Esophagus squamous epithelium (tissue), 5 donors: ENCODE data around the gene WRAP53. TPM values are rescaled to one million over a fixed set of nuclear protein-coding genes. Genes with fewer than 3 reads are reported as not detected.

Experiments used
- DNase-seq: peaks from one replicate; lab custom pipeline; 2025; lab: John Stamatoyannopoulos, UW
- H3K27ac ChIP-seq, 4 donors: fragments of 200-600 bp; sonication (generic); one replicate each; pipeline ENCODE4 v1.5.1; 2016 to 2019; ENCODE audit warnings: mild to moderate bottlenecking in 1 of 4
- H3K27me3 ChIP-seq, 4 donors: fragments of 200-600 bp; sonication (generic); 1 replicate in 3 of 4; 2 replicates in 1 of 4; pipeline versions ENCODE4 v1.5.1 to v1.6.0; 2017 to 2021; ENCODE audit warnings: antibody characterized with exemption in 1 of 4
- H3K36me3 ChIP-seq, 3 donors: fragments of 200-600 bp; sonication (generic); one replicate each; pipeline ENCODE4 v1.5.1; 2016 to 2019
- H3K4me1 ChIP-seq, 3 donors: fragments of 200-600 bp; sonication (generic); one replicate each; pipeline ENCODE4 v1.5.1; 2017 to 2019
- H3K4me3 ChIP-seq, 4 donors: fragments of 200-600 bp; sonication (generic); 1 replicate in 3 of 4; 2 replicates in 1 of 4; pipeline ENCODE4 v1.5.1; 2016 to 2019; ENCODE audit warnings: mild to moderate bottlenecking in 2 of 4, moderate library complexity in 1 of 4
- H3K9me3 ChIP-seq, 3 donors: fragments of 200-600 bp; sonication (generic); one replicate each; pipeline ENCODE4 v1.5.1; 2016 to 2019
- CTCF ChIP-seq, 6 experiments: fragments of 450-650 bp in 4 of 6; fragments of 200-600 bp in 2 of 6; sonication (generic) in 2 of 6; IDR thresholded peaks; one replicate each; pipeline ENCODE4 v1.5.1; 2016 to 2019; ENCODE audit warnings: antibody characterized with exemption in 6 of 6, mild to moderate bottlenecking in 4 of 6, moderate library complexity in 4 of 6
- POLR2A ChIP-seq, 4 donors: fragments of 450-650 bp; IDR thresholded peaks; one replicate each; pipeline ENCODE4 v1.6.1; 2017; ENCODE audit warnings: antibody characterized with exemption in 4 of 4, mild to moderate bottlenecking in 4 of 4, moderate library complexity in 3 of 4
- WGBS, 2 donors: methylation state at CpG; one replicate each; pipeline ENCODE4 v1.1.5; 2018; 5-methylcytosine and 5-hydroxymethylcytosine counted together
- intact Hi-C: fragments of 100-400 bp; cut with DNase I; formaldehyde crosslinking; loops from one replicate; pipeline ENCODE4 v1.15.0; 2022
- total RNA-seq, 4 donors: library from RNA; depleted of rRNA; stranded (reverse); fragments of >200 nt; gene quantifications; one replicate each; pipeline ENCODE4 v1.1.0, GENCODE V29; 2016
- donor health status: DM: yes; HTN: yes; CAD: no.

The WRAP53 gene
- total RNA-seq, 4 donors from 2014 or later: 3.5 to 6.0 (median 3.8) TPM

GRCh38 chr17:7677388-7678067, 10.7 kb upstream of the WRAP53 start:
- H3K9me3 ChIP-seq: peaks cover 0 to 9% (median 7%) of the 10 kb centered on the region in 3 donors
- no peak for TF ChIP-seq CTCF (IDR thresholded peaks at IDR 0.05)
- no peak for TF ChIP-seq POLR2A (IDR thresholded peaks at IDR 0.05)
- intact Hi-C loops: no loop called here
- H3K4me3 ChIP-seq: no peak overlapping the region
- DNase-seq: no peak
- WGBS, 2 donors: 77 to 83% methylated on average over 10 of the region's 10 CpGs
- no peak overlapping the region for H3K27ac ChIP-seq
- no peaks in the 10 kb centered on the region for H3K4me1 ChIP-seq
- H3K36me3 ChIP-seq: peaks cover 18 to 41% (median 37%) of the 10 kb centered on the region in 3 donors
- no peaks in the 10 kb centered on the region for H3K27me3 ChIP-seq

GRCh38 chr17:7684851-7685532, 3.3 kb upstream of the WRAP53 start:
- peaks cover 0 to under 1% (median 0%) of the 10 kb centered on the region in 3 donors for H3K36me3 ChIP-seq
- H3K4me3 ChIP-seq: peak overlapping the region; percentile 63 to 87 (median 78)
- peaks cover 9 to 45% (median 24%) of the 10 kb centered on the region in 3 donors for H3K4me1 ChIP-seq
- intact Hi-C loops: loop anchor here (5.0 kb wide), 1 partner anchor 93 kb away; the partner anchor contains the start of gene SOX15
- DNase-seq: no peak
- WGBS, 2 donors: 32 to 33% methylated on average over 15 of the region's 15 CpGs
- H3K27ac ChIP-seq: peak overlapping the region; percentile 93 to 97 (median 94)
- no peaks in the 10 kb centered on the region for H3K27me3 ChIP-seq
- no peaks in the 10 kb centered on the region for H3K9me3 ChIP-seq
- no peak for TF ChIP-seq POLR2A (IDR thresholded peaks at IDR 0.05)
- TF ChIP-seq CTCF (IDR thresholded peaks at IDR 0.05): no peak

- intact Hi-C loops: no loop called here
- Histone ChIP-seq H3K27ac (peak overlapping the region; percentile 93 to 97 (median 94)), H3K27me3 (no peaks in the 10 kb centered on the region), H3K4me3 (peak overlapping the region; percentile 63 to 87 (median 78)), H3K36me3 (peaks cover 0 to 8% (median 0%) of the 10 kb centered on the region in 3 donors), H3K9me3 (no peaks in the 10 kb centered on the region), H3K4me1 (peaks cover 9 to 49% (median 24%) of the 10 kb centered on the region in 3 donors)
- TF ChIP-seq CTCF (IDR thresholded peaks at IDR 0.05) (peak in 1 of 6 experiments; percentile 8), POLR2A (IDR thresholded peaks at IDR 0.05) (peak in 3 of 4 donors; percentile 26 to 68 (median 50))
- 1 to 4% methylated on average over 39 to 44 of the region's 44 CpGs for WGBS, 2 donors
- DNase-seq: peak; percentile 57
Observed at GRCh38 chr17:7685533-7686221, 2.6 kb upstream of the WRAP53 start.

GRCh38 chr17:7686222-7687071, 1.8 kb upstream of the WRAP53 start:
- H3K27me3 ChIP-seq: no peaks in the 10 kb centered on the region
- peak overlapping the region; percentile 63 to 87 (median 78) for H3K4me3 ChIP-seq
- intact Hi-C loops: no loop called here
- peaks cover 9 to 49% (median 24%) of the 10 kb centered on the region in 3 donors for H3K4me1 ChIP-seq
- H3K9me3 ChIP-seq: no peaks in the 10 kb centered on the region
- 0 to 1% methylated on average over 25 to 29 of the region's 30 CpGs for WGBS, 2 donors
- TF ChIP-seq CTCF (IDR thresholded peaks at IDR 0.05) (peak in 1 of 6 experiments; percentile 16), POLR2A (IDR thresholded peaks at IDR 0.05) (peak in 3 of 4 donors; percentile 47 to 90 (median 78))
- peaks cover 0 to 13% (median 0%) of the 10 kb centered on the region in 3 donors for H3K36me3 ChIP-seq
- peak overlapping the region; percentile 93 to 97 (median 94) for H3K27ac ChIP-seq
- peak; percentile 41 for DNase-seq
